HG03039 (cell line): Measurements from ENCODE around the gene TTBK1.
"Not testable (repeated sequence)": the region's sequence is repeated elsewhere in the genome, so short reads cannot be mapped to it uniquely, and the experiment has no call there.

Experiments used
- ATAC-seq: cut with Tn5 transposase; IDR thresholded peaks from one replicate; pipeline ENCODE4 v1.9.1; 2021; ENCODE audit warnings: mild to moderate bottlenecking, moderate library complexity; ENCODE audit not compliant: unreplicated experiment

The TTBK1 gene

DNA sequence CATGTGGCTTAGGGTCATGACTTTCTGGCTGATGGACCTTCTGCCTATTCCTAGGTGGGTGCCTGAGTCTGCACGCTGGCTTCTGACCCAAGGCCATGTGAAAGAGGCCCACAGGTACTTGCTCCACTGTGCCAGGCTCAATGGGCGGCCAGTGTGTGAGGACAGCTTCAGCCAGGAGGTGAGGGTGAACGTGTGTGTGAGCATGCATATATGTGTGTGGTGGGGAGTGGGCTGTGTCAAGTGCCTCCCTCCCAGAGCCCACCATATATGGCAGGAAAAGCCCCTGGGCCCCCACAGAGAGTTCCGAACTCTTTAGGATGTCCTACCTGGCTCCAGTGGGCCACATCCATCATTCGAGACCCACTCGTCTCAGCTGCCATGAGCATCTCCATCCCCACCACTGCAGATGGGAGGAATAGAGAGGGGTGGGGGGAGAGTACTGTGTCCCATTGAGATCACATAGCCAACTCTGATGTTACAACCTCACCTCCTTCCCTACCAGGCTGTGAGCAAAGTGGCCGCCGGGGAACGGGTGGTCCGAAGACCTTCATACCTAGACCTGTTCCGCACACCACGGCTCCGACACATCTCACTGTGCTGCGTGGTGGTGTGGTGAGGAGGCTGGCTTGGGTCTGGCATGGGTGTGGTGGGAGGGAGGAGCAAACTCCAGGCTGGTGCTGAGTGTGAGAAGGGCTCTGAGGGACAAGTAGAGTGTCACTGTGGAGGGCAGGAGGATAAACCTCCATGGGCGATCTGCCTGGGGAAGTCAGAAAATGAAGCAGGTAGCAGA, 58.0 kb downstream of the TTBK1 start:
- no peak for ATAC-seq

- no peak for ATAC-seq
Observed at GRCh38 chr6:43302126-43302525, 58.8 kb downstream of the TTBK1 start.

- not testable (repeated sequence) for ATAC-seq
Observed at GRCh38 chr6:43303006-43303405, 59.7 kb downstream of the TTBK1 start.

- ATAC-seq = no peak
Observed at GRCh38 chr6:43303751-43304331, 60.6 kb downstream of the TTBK1 start.

DNA sequence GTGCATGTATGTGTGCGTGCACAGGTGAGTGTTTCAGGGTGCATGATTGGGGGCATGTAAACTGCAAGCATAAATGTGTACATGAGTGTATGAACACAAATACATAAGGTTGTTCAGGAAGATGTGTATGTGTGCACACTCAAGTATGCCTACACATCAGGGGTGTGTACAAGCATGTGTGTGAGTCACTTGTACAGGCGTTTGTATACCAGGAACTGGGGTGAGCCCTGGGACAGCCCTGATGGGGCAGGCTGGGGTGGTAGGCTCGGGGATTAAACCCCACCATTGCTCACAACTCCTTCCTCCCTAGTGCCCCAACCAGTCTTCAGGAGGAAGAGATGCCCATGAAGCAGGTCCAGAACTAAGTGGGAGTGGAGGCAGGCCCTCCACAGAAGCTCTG, 61.1 kb downstream of the TTBK1 start:
- no peak for ATAC-seq

DNA sequence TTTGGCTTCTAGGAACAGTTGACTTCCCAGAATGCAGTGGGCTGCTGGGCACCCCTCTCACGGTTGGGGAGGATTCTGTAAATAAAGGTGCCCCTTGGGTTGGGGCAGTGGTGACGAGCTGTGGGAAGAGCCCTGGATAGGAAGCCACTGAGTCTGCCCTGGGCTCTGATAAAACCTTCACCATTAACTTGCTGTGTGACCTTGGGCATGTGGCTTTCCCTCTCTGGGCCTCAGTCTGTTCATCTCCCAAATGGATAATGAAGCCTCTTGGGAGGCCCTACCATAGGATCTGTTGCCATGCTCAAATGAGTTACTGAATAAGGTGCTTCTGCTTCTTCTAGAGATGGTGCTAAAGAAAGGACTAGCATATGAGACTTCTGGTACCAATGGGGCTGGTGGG, 61.6 kb downstream of the TTBK1 start:
- ATAC-seq = no peak

DNA sequence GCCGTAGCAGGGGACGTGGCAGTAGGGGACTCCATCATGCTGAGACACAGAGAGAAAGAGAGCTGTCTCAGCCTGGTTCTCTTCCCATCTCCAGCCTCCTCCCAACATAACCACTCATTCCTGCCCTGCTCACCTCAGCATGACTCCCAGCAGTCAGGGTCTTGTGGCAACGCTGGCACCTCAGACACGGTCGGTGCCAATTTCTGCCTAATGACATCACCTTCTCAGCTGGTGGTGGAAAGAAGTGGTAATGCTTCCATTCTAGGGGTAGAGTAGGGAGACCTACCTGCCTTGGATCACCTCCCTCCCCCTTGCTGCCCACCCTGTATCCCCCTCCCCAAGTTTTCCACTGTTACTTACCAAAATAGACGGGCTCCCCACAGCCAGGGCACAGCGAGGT, 62.8 kb downstream of the TTBK1 start:
- ATAC-seq = no peak

- no peak for ATAC-seq
Observed at GRCh38 chr6:43307451-43308100, 64.3 kb downstream of the TTBK1 start.

DNA sequence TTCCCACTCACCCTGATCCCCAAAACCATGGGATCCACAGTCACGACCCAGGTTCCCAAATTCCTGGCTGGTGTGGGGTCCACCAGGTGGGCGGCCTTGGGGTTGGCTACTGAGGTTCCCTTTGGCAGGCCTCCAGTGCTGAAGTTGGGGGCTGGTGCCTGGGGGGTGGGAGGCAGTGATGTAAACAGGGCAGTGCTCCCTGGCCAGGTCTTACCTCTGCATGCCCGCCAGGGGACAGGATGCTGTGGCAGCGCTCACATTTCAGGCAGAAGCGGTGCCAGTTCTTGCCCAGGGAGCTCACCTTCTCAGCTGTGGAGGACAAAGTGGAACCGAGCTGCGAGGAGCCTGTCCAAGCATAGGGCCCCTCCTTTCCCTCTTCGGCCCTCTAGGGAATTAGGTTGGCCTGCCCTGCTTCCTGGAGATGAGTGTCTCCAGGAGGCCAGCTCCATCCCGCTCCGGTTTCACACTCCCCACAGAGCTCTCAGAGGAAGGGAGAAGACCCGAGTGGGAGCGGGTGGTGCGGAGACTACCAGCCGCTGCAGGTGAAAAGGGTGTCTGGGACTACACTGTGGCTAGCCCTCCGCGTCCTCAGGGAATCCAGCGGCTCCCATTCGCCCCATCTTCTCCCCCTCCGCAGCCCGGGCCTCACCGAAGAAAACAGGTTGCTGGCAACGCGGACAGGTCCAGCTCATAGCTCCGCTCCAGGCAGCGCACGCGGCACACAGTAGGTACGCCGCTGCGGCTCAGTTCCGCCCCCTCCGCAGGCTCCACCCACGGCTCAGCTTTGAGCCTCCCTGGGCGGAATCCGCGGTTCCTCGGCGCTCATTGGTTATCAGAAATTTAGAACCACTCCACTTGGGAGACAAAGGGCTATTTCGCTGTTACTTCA, 65.1 kb downstream of the TTBK1 start, which contains the start of gene CRIP3:
CRIP3 (minus strand) TSS at position 726 of the 889 bp plus-strand sequence; CDS start at position 692, 34 bp downstream.
- ATAC-seq = no peak

- ATAC-seq = no peak
Observed at GRCh38 chr6:43308990-43309477, 65.8 kb downstream of the TTBK1 start.

GRCh38 chr6:43310134-43310533, 66.9 kb downstream of the TTBK1 start:
- ATAC-seq = no peak

GRCh38 chr6:43310624-43311023, 67.3 kb downstream of the TTBK1 start:
- ATAC-seq = no peak

GRCh38 chr6:43311666-43312065, 68.4 kb downstream of the TTBK1 start:
- ATAC-seq = no peak

DNA sequence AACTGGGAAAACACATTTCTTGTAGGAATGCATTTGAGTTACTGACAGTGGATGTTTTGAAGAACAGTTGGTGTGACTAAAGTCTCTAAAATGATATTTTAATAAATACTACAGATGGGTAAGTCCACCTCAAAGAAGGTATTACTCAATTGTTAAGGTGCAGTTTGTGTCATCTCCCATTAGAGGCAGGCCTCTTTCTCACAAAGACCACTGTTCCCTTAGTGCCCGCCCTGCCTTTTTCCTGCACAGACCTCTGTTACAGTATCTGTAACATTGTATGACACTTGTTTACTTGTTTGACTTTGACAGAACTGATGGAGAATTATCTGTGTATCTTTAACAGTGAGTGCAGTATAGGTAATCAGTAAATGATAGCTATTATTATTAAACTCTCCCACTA, 70.5 kb downstream of the TTBK1 start:
- no peak for ATAC-seq

- no peak for ATAC-seq
Observed at GRCh38 chr6:43318011-43318410, 74.7 kb downstream of the TTBK1 start.

DNA sequence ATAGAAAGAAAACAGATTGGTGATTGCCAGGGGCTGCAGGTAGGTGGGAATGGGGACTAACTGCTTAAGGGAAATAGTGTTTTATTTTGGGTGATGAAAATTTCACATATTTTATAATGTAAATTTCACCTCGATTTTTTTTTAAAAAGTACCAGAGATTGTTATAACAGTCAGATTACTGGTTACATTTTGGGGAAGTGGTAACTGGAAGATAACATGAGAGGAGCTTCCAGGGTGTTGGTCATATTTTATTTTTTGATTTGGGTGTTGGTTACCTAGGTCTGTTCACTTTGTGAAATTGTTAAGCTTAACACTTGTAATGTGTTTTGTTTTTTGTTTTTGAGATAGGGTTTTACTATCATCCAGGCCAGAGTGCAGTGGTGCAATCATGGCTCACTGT, 82.6 kb downstream of the TTBK1 start:
- no peak for ATAC-seq

DNA sequence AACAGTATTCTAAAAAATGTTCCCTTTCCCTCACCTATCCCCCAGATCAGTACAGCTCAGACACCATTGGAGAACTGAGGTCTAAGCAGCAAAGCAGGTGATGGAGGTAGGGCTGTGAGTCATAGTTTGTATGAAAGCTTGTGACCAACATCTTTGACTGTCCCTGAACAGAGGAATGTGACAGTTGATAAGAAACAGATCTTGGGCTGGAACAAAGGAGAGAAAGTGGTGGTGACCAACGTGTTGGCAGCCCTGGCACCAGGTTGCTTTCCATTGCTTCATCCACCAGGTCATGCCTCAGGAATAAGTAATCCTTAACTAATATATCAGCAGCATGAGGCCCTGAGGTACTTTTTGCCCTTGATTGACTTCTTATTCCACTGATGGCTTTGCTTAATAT, 85.2 kb downstream of the TTBK1 start:
- ATAC-seq = no peak

- no peak for ATAC-seq
Observed at GRCh38 chr6:43331470-43331869, 88.2 kb downstream of the TTBK1 start.

- ATAC-seq = no peak
Observed at GRCh38 chr6:43331891-43332290, 88.6 kb downstream of the TTBK1 start.

GRCh38 chr6:43334466-43335095, 91.3 kb downstream of the TTBK1 start:
- ATAC-seq = no peak
